LHCN-M2 (cell line): Measurements from ENCODE around the gene C17orf78. TPM values are rescaled to one million over a fixed set of nuclear protein-coding genes. Genes with fewer than 3 reads are reported as not detected.
"Not testable (repeated sequence)": the region's sequence is repeated elsewhere in the genome, so short reads cannot be mapped to it uniquely, and the experiment has no call there.

ENCODE experiments used
- DNase-seq: peaks from one replicate; pipeline ENCODE4 v3.0.0-alpha.2; 2012; ENCODE audit warnings: low read depth
- total RNA-seq: library from RNA; depleted of rRNA; stranded (reverse); fragments of >200 nt; gene quantifications from 2 replicates; pipeline ENCODE4 v1.2.3, GENCODE V29; 2014; rRNA removed

Gene C17orf78
- total RNA-seq, 1 experiment from 2014 or later: not detected

DNA sequence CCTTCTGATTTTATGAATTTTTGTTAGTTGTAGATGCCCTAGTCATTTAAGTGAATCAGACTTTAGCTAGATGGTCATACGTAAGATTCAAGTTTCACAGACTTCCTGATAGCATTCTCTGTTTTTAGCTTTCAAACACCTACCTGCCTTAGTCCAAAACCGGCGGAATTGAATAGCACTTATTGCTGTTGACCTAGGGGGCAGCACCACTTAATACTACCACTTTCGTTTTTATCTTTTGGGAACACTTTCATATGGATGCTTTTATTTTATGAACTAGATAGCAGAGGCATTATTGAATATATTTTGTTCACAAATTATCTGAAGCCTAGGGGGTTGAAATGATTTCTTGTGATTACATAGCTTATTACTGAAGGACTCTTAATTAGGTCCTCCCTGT, 62.4 kb downstream of the C17orf78 start:
- no peak for DNase-seq

DNA sequence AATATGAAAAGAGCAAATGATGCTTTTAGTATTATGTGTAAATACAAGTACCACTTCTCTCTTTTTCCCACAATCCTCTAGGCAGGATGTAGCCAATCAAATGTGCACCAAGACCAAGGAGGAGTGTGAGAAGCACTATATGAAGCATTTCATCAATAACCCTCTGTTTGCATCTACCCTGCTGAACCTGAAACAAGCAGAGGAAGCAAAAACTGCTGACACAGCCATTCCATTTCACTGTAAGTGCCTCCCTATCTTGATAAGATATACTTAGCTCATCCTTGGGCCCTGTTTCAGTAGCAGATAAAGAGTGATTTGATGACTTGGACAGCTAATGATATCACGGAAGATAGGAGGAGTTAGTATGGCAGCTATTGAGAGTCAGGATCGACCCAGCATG, 64.6 kb downstream of the C17orf78 start:
- DNase-seq: no peak

DNA sequence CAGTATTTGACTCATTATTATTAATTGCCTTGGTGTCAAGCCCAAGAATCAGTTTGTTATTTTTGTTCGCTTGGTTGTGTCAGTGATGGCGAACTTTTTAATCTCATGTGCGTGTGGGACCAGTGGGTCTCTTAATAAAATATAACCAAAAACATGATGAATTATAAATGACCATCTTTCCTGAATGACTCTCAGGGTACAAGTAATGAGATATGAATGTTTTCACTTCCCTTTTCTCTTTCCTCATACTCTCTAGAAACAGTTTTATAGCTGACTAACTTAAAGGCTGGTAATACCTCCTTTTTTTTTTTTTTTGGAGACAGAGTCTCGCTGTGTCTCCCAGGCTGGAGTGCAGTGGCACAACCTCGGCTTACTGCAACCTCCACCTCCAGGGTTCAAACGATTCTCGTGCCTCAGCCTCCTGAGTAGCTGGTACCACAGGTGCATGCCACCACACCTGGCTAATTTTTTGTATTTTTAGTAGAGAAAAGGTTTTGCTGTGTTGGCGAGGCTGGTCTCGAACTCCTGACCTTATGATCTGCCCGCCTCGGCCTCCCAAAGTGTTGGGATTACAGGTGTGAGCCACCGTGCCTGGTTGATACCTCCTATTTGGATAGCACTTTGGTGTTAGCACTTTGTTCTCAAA, 65.7 kb downstream of the C17orf78 start:
- DNase-seq: not testable (repeated sequence)

Other genes starting within 250 kb of the C17orf78 start
- 23.7 and 35.0 TPM in 2 replicates for gene ACACA, start 30.9 kb downstream of the C17orf78 start, total RNA-seq
- gene TADA2A, start 30.9 kb downstream of the C17orf78 start, total RNA-seq: 15.7 and 28.5 TPM in 2 replicates
- 51.0 and 52.8 TPM in 2 replicates for gene DUSP14, start 113.9 kb downstream of the C17orf78 start, total RNA-seq
- 7.6 and 12.2 TPM in 2 replicates for gene SYNRG, start 233.4 kb downstream of the C17orf78 start, total RNA-seq